HCT116 (cell line): ENCODE results near the gene DRD4. TPM values are rescaled to one million over a fixed set of nuclear protein-coding genes. Genes with fewer than 3 reads are reported as not detected.

Experiments
- ATAC-seq: fragments of 200-7000 bp; cut with Tn5 transposase; 2 replicates; pipeline ENCODE4 v1.9.1; 2020; ENCODE audit warnings: mild to moderate bottlenecking, moderate library complexity
- BruUV-seq: library from RNA; stranded (reverse); fragments of 400-500 nt; replicated peaks from 2 replicates; lab custom pipeline; 2021; lab: Mats Ljungman, UMichigan
- CTCF ChIA-PET: fragments of 300-600 bp; sonication (Branson Sonifier 250); formaldehyde crosslinking; loops from one replicate; lab custom pipeline; 2021; ENCODE audit warnings: antibody characterized with exemption; lab: Charles Lee
- POLR2A ChIA-PET: fragments of 300-600, 350-600 bp; sonication (Branson Sonifier 250); formaldehyde crosslinking; loops from one replicate; lab custom pipeline; 2021; ENCODE audit warnings: antibody characterized with exemption; lab: Charles Lee
- RAD21 ChIA-PET, 2 experiments: fragments of 300-600 bp; sonication (Branson Sonifier 250); formaldehyde crosslinking; loops; one replicate each; lab custom pipeline; 2023; ENCODE audit warnings: low total read pairs in 2 of 2; ENCODE audit not compliant: uncharacterized antibody in 2 of 2, unreplicated experiment in 2 of 2, low non-redundant PET in 1 of 2; lab: Charles Lee
- DNase-seq: peaks from one replicate; pipeline ENCODE4 v3.0.0-alpha.2; 2010; ENCODE audit warnings: low read depth, low spot score
- H2AFZ ChIP-seq: fragments of 200-600 bp; shearing (Covaris generic), sonication (generic); 2 replicates; pipeline ENCODE4 v1.6.1; 2017; ENCODE audit warnings: low read depth, mixed run types, mixed read lengths, antibody characterized with exemption, low read length; ENCODE audit not compliant: poor library complexity, severe bottlenecking
- H3K27ac ChIP-seq: 2 replicates; pipeline ENCODE4 v1.5.1; 2012; ENCODE audit warnings: low read depth, low read length
- H3K27me3 ChIP-seq: fragments of 200-600 bp; sonication (generic); 2 replicates; pipeline ENCODE4 v1.6.1; 2016; ENCODE audit warnings: mixed run types, low read length, mixed read lengths; ENCODE audit not compliant: insufficient read depth
- H3K36me3 ChIP-seq, 2 experiments: fragments of 200-500 bp in 1 of 2; fragments of 200-600 bp in 1 of 2; sonication (Bioruptor generic) in 1 of 2; sonication (generic) in 1 of 2; 2 replicates each; pipeline versions ENCODE4 v1.5.1 to v1.6.1; 2014 to 2016; ENCODE audit warnings: low read length in 2 of 2, inconsistent platforms in 1 of 2, mixed read lengths in 1 of 2, mixed run types in 1 of 2; ENCODE audit not compliant: insufficient read depth in 2 of 2, control insufficient read depth in 1 of 2
- H3K4me1 ChIP-seq, 2 experiments: fragments of 200-600 bp in 1 of 2; sonication (generic) in 1 of 2; 2 replicates each; pipeline versions ENCODE4 v1.5.1 to v1.6.1; 2012 to 2017; ENCODE audit warnings: low read length in 2 of 2, inconsistent platforms in 1 of 2, mild to moderate bottlenecking in 1 of 2, mixed read lengths in 1 of 2, mixed run types in 1 of 2, moderate library complexity in 1 of 2; ENCODE audit not compliant: insufficient read depth in 2 of 2, control insufficient read depth in 1 of 2
- H3K4me2 ChIP-seq: fragments of 200-600 bp; sonication (generic); 2 replicates; pipeline ENCODE4 v1.6.1; 2017; ENCODE audit warnings: mixed run types, low read length, mixed read lengths
- H3K4me3 ChIP-seq, 2 experiments: fragments of 200-600 bp in 1 of 2; sonication (generic) in 1 of 2; replicated peaks in 1 of 2; 2 replicates each; pipeline ENCODE4 v1.5.1; 2011 to 2016; ENCODE audit warnings: low read length in 2 of 2, control low read depth in 1 of 2, low read depth in 1 of 2, mild to moderate bottlenecking in 1 of 2, mixed read lengths in 1 of 2, mixed run types in 1 of 2
- H3K79me2 ChIP-seq: fragments of 200-600 bp; sonication (generic); 2 replicates; pipeline ENCODE4 v1.6.1; 2017; ENCODE audit warnings: mild to moderate bottlenecking, mixed run types, low read length, moderate library complexity, mixed read lengths; ENCODE audit not compliant: insufficient read depth
- H3K9ac ChIP-seq: fragments of 200-600 bp; sonication (generic); 2 replicates; pipeline ENCODE4 v1.6.1; 2016; ENCODE audit warnings: low read length, mixed read lengths
- H3K9me2 ChIP-seq: fragments of 200-600 bp; sonication (generic), shearing (Covaris generic); 2 replicates; pipeline ENCODE4 v1.6.1; 2017; ENCODE audit warnings: mixed run types, mild to moderate bottlenecking, moderate library complexity; ENCODE audit not compliant: insufficient read depth
- H3K9me3 ChIP-seq, 2 experiments: fragments of 200-500 bp in 1 of 2; fragments of 200-600 bp in 1 of 2; sonication (Bioruptor generic) in 1 of 2; sonication (generic) in 1 of 2; 2 replicates each; pipeline ENCODE4 v1.6.1; 2014 to 2017; ENCODE audit warnings: low read length in 2 of 2, mixed read lengths in 2 of 2, inconsistent platforms in 1 of 2, low read depth in 1 of 2, mild to moderate bottlenecking in 1 of 2, mixed run types in 1 of 2, moderate library complexity in 1 of 2; ENCODE audit not compliant: control insufficient read depth in 1 of 2, insufficient read depth in 1 of 2
- H4K20me1 ChIP-seq: fragments of 200-600 bp; sonication (generic), shearing (Covaris generic); 2 replicates; pipeline ENCODE4 v1.6.1; 2017; ENCODE audit warnings: mixed run types, mild to moderate bottlenecking, moderate library complexity; ENCODE audit not compliant: insufficient read depth
- CEBPB ChIP-seq: IDR thresholded peaks from 2 replicates; pipeline ENCODE4 v1.6.1; 2012; ENCODE audit warnings: low read depth
- EGR1 ChIP-seq: IDR thresholded peaks from 2 replicates; pipeline ENCODE4 v1.6.1; 2012; ENCODE audit warnings: low read depth
- MAX ChIP-seq: IDR thresholded peaks from 2 replicates; pipeline ENCODE4 v1.6.1; 2012
- POLR2A ChIP-seq: IDR thresholded peaks from 2 replicates; pipeline ENCODE4 v1.7.0; 2011; ENCODE audit warnings: borderline replicate concordance; ENCODE audit not compliant: insufficient read depth, insufficient read length; ENCODE audit errors: extremely low read depth
- POLR2AphosphoS5 ChIP-seq: IDR thresholded peaks from 2 replicates; pipeline ENCODE4 v1.6.1; 2011; ENCODE audit warnings: mild to moderate bottlenecking, low read depth, low read length, moderate library complexity
- RAD21 ChIP-seq: IDR thresholded peaks from 2 replicates; pipeline ENCODE4 v1.6.1; 2012; ENCODE audit warnings: low read depth, mild to moderate bottlenecking
- YY1 ChIP-seq: IDR thresholded peaks from 2 replicates; pipeline ENCODE4 v1.6.1; 2011; ENCODE audit warnings: low read length, low read depth, moderate library complexity, mild to moderate bottlenecking; ENCODE audit not compliant: insufficient replicate concordance; ENCODE audit errors: extremely low read depth
- intact Hi-C: fragments of 100-400 bp; cut with micrococcal nuclease; formaldehyde crosslinking; loops from 2 replicates; pipeline ENCODE4 v1.10.0; 2022
- total RNA-seq: library from RNA; stranded (reverse); gene quantifications from one replicate; pipeline ENCODE4 v1.2.1, GENCODE V29; 2021; ENCODE audit not compliant: unreplicated experiment
- TF ChIP-seq, protein P1 (sequence below), 3 experiments: fragments of 200-600 bp in 1 of 3; sonication (generic) in 1 of 3; IDR thresholded peaks in 2 of 3; conservative IDR thresholded peaks in 1 of 3; 2 replicates each; pipeline ENCODE4 v1.5.1; 2012 to 2017; ENCODE audit warnings: low read depth in 2 of 3, low read length in 2 of 3, antibody characterized with exemption in 1 of 3, borderline replicate concordance in 1 of 3, control low read depth in 1 of 3, mild to moderate bottlenecking in 1 of 3, mixed read lengths in 1 of 3, mixed run types in 1 of 3, moderate library complexity in 1 of 3; ENCODE audit not compliant: insufficient read depth in 1 of 3
- TF ChIP-seq, protein P2 (sequence below): IDR thresholded peaks from 2 replicates; pipeline ENCODE4 v1.6.1; 2011; ENCODE audit warnings: mild to moderate bottlenecking, low read length, moderate library complexity; ENCODE audit not compliant: insufficient replicate concordance; ENCODE audit errors: extremely low read depth

Gene DRD4
- total RNA-seq, 1 experiment from 2014 or later = 2.4 TPM

DNA sequence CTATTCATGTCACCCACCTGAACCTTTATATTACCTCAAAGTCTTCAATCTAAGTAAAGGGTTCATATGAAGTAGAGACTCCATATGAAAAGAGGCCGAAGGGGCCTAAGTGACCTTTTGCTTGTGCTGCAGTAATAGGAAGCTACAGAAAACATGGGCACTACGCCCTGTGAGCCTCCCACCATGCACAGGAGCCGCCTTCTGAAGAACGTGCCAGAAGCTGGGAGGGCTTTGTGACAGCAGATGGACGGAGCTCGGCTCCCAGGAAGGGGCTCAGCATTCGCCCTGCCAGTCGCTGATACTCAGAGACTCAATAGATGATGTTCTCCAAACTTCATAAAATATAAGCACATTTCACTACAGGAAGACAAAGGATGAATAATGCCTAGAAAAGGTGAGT, 36.8 kb downstream of the DRD4 start:
- no peak overlapping the region for H3K27ac ChIP-seq
- POLR2A ChIA-PET = no interaction called here
- DNase-seq = no peak
- no peaks in the 10 kb centered on the region for H3K9me3 ChIP-seq
- H3K9ac ChIP-seq = no peak overlapping the region
- no peaks in the 10 kb centered on the region for H3K27me3 ChIP-seq
- H3K4me2 ChIP-seq = no peak overlapping the region
- H4K20me1 ChIP-seq = no peaks in the 10 kb centered on the region
- H3K79me2 ChIP-seq = no peaks in the 10 kb centered on the region
- CTCF ChIA-PET = no interaction called here
- TF ChIP-seq, protein P1, sequence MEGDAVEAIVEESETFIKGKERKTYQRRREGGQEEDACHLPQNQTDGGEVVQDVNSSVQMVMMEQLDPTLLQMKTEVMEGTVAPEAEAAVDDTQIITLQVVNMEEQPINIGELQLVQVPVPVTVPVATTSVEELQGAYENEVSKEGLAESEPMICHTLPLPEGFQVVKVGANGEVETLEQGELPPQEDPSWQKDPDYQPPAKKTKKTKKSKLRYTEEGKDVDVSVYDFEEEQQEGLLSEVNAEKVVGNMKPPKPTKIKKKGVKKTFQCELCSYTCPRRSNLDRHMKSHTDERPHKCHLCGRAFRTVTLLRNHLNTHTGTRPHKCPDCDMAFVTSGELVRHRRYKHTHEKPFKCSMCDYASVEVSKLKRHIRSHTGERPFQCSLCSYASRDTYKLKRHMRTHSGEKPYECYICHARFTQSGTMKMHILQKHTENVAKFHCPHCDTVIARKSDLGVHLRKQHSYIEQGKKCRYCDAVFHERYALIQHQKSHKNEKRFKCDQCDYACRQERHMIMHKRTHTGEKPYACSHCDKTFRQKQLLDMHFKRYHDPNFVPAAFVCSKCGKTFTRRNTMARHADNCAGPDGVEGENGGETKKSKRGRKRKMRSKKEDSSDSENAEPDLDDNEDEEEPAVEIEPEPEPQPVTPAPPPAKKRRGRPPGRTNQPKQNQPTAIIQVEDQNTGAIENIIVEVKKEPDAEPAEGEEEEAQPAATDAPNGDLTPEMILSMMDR (IDR thresholded peaks at IDR 0.05 in 2 of 3, conservative IDR thresholded peaks at IDR 0.05 in 1 of 3; ENCODE audit: borderline replicate concordance in 1 of 3, insufficient read depth in 1 of 3, low read depth in 2 of 3, low read length in 2 of 3) = no peak
- TF ChIP-seq RAD21 (no peak), CEBPB (no peak)
- TF ChIP-seq, all 23 proteins: peak for 0
- no peak for ATAC-seq
- Histone ChIP-seq H2AFZ (no peak overlapping the region), H3K9me2 (no peaks in the 10 kb centered on the region), H3K4me1 (no peaks in the 10 kb centered on the region; a peak in 1 of 4 replicates), H3K36me3 (peaks cover 14 to 25% of the 10 kb centered on the region in 2 experiments), H3K4me3 (no peak overlapping the region)
- intact Hi-C loops = no loop called here
- RAD21 ChIA-PET = no interaction called here
- BruUV-seq = no TSS peak

- Histone ChIP-seq H3K79me2 (no peaks in the 10 kb centered on the region), H3K27ac (no peak overlapping the region), H3K4me3 (no peak overlapping the region), H3K9me2 (no peaks in the 10 kb centered on the region), H2AFZ (no peak overlapping the region), H3K4me1 (no peaks in the 10 kb centered on the region; a peak in 1 of 4 replicates), H3K4me2 (no peak overlapping the region), H3K36me3 (peaks cover 14 to 25% of the 10 kb centered on the region in 2 experiments), H3K9ac (no peak overlapping the region), H4K20me1 (no peaks in the 10 kb centered on the region), H3K9me3 (no peaks in the 10 kb centered on the region), H3K27me3 (no peaks in the 10 kb centered on the region)
- ChIA-PET RAD21 (no interaction called here), POLR2A (no interaction called here), CTCF (no interaction called here)
- TF ChIP-seq YY1 = no peak
- TF ChIP-seq MAX = no peak
- TF ChIP-seq EGR1 = no peak
- TF ChIP-seq POLR2A = no peak
- no peak for TF ChIP-seq POLR2AphosphoS5
- TF ChIP-seq, protein P1 (IDR thresholded peaks at IDR 0.05 in 2 of 3, conservative IDR thresholded peaks at IDR 0.05 in 1 of 3; ENCODE audit: borderline replicate concordance in 1 of 3, insufficient read depth in 1 of 3, low read depth in 2 of 3, low read length in 2 of 3) = no peak
- TF ChIP-seq, protein P2, sequence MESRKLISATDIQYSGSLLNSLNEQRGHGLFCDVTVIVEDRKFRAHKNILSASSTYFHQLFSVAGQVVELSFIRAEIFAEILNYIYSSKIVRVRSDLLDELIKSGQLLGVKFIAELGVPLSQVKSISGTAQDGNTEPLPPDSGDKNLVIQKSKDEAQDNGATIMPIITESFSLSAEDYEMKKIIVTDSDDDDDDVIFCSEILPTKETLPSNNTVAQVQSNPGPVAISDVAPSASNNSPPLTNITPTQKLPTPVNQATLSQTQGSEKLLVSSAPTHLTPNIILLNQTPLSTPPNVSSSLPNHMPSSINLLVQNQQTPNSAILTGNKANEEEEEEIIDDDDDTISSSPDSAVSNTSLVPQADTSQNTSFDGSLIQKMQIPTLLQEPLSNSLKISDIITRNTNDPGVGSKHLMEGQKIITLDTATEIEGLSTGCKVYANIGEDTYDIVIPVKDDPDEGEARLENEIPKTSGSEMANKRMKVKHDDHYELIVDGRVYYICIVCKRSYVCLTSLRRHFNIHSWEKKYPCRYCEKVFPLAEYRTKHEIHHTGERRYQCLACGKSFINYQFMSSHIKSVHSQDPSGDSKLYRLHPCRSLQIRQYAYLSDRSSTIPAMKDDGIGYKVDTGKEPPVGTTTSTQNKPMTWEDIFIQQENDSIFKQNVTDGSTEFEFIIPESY = no peak
- ATAC-seq (no peak), DNase-seq (no peak)
- BruUV-seq = no TSS peak
- intact Hi-C loops = no loop called here
Measured at GRCh38 chr11:674406-674805, 37.3 kb downstream of the DRD4 start.
